ENCODE measurements around the gene FKBP1A.
A peak's percentile ranks its signal among the peaks of the same experiment; 100 is the strongest.
"Not testable (repeated sequence)": the region's sequence is repeated elsewhere in the genome, so short reads cannot be mapped to it uniquely, and the experiment has no call there.

The FKBP1A gene

GRCh38 chr20:1345030-1345755, 47.7 kb downstream of the FKBP1A start:
- H3K27ac Mint-ChIP-seq: no peak overlapping the region
- H3K36me3 Mint-ChIP-seq (ENCODE audit: low read depth): peaks cover 10% of the 10 kb centered on the region
- H3K9me3 Mint-ChIP-seq: peaks cover 12% of the 10 kb centered on the region
- no peak for DNase-seq
- no peak overlapping the region for H3K4me3 Mint-ChIP-seq
- no peaks in the 10 kb centered on the region for H3K27me3 Mint-ChIP-seq
- peaks cover 25% of the 10 kb centered on the region for H3K4me1 Mint-ChIP-seq (ENCODE audit: low read depth)

- H3K36me3 Mint-ChIP-seq (ENCODE audit: low read depth): peaks cover 10% of the 10 kb centered on the region
- not testable (repeated sequence) for H3K4me3 Mint-ChIP-seq, DNase-seq, H3K27me3 Mint-ChIP-seq
- peaks cover 12% of the 10 kb centered on the region for H3K9me3 Mint-ChIP-seq
- H3K27ac Mint-ChIP-seq: peak overlapping the region; percentile 38
- peaks cover 25% of the 10 kb centered on the region for H3K4me1 Mint-ChIP-seq (ENCODE audit: low read depth)
Observed at GRCh38 chr20:1343446-1344124, 49.3 kb downstream of the FKBP1A start.

- H3K9me3 Mint-ChIP-seq: no peaks in the 10 kb centered on the region
- no peaks in the 10 kb centered on the region for H3K27me3 Mint-ChIP-seq
- H3K36me3 Mint-ChIP-seq (ENCODE audit: low read depth): peaks cover 4% of the 10 kb centered on the region
- H3K27ac Mint-ChIP-seq: no peak overlapping the region
- peaks cover 27% of the 10 kb centered on the region for H3K4me1 Mint-ChIP-seq (ENCODE audit: low read depth)
- H3K4me3 Mint-ChIP-seq: no peak overlapping the region
- DNase-seq: no peak
Observed at GRCh38 chr20:1341561-1342265, 51.1 kb downstream of the FKBP1A start.

GRCh38 chr20:1338801-1339200, 54.1 kb downstream of the FKBP1A start:
- no peak for DNase-seq
- no peak overlapping the region for H3K4me3 Mint-ChIP-seq
- no peak overlapping the region for H3K27ac Mint-ChIP-seq
- no peaks in the 10 kb centered on the region for H3K27me3 Mint-ChIP-seq
- peaks cover 24% of the 10 kb centered on the region for H3K4me1 Mint-ChIP-seq (ENCODE audit: low read depth)
- H3K36me3 Mint-ChIP-seq (ENCODE audit: low read depth): peaks cover 16% of the 10 kb centered on the region
- no peaks in the 10 kb centered on the region for H3K9me3 Mint-ChIP-seq

GRCh38 chr20:1338096-1338495, 54.8 kb downstream of the FKBP1A start:
- no peak overlapping the region for H3K27ac Mint-ChIP-seq
- DNase-seq: no peak

GRCh38 chr20:1337441-1337840, 55.4 kb downstream of the FKBP1A start:
- no peaks in the 10 kb centered on the region for H3K9me3 Mint-ChIP-seq
- peaks cover 33% of the 10 kb centered on the region for H3K4me1 Mint-ChIP-seq (ENCODE audit: low read depth)
- DNase-seq: no peak
- H3K4me3 Mint-ChIP-seq: no peak overlapping the region
- H3K27me3 Mint-ChIP-seq: no peaks in the 10 kb centered on the region
- no peak overlapping the region for H3K27ac Mint-ChIP-seq
- peaks cover 26% of the 10 kb centered on the region for H3K36me3 Mint-ChIP-seq (ENCODE audit: low read depth)

More at GRCh38 chr20:1338096-1338495, 54.8 kb downstream of the FKBP1A start:
- no peak overlapping the region for H3K4me3 Mint-ChIP-seq
- H3K27me3 Mint-ChIP-seq: no peaks in the 10 kb centered on the region
- H3K36me3 Mint-ChIP-seq (ENCODE audit: low read depth): peaks cover 19% of the 10 kb centered on the region
- no peaks in the 10 kb centered on the region for H3K9me3 Mint-ChIP-seq
- H3K4me1 Mint-ChIP-seq (ENCODE audit: low read depth): peaks cover 27% of the 10 kb centered on the region

GRCh38 chr20:1336699-1337367, 56.0 kb downstream of the FKBP1A start:
- peaks cover 32% of the 10 kb centered on the region for H3K36me3 Mint-ChIP-seq (ENCODE audit: low read depth)
- H3K4me1 Mint-ChIP-seq (ENCODE audit: low read depth): peaks cover 36% of the 10 kb centered on the region
- DNase-seq: no peak
- no peak overlapping the region for H3K4me3 Mint-ChIP-seq
- H3K9me3 Mint-ChIP-seq: no peaks in the 10 kb centered on the region
- H3K27ac Mint-ChIP-seq: peak overlapping the region; percentile 86
- H3K27me3 Mint-ChIP-seq: no peaks in the 10 kb centered on the region

- Mint-ChIP-seq H3K27me3 (no peaks in the 10 kb centered on the region), H3K4me3 (no peak overlapping the region), H3K27ac (peak overlapping the region; percentile 86), H3K4me1 (ENCODE audit: low read depth) (peaks cover 40% of the 10 kb centered on the region), H3K36me3 (ENCODE audit: low read depth) (peaks cover 38% of the 10 kb centered on the region), H3K9me3 (no peaks in the 10 kb centered on the region)
- no peak for DNase-seq
Observed at GRCh38 chr20:1335961-1336698, 56.7 kb downstream of the FKBP1A start.

GRCh38 chr20:1334761-1335160, 58.1 kb downstream of the FKBP1A start:
- H3K4me1 Mint-ChIP-seq (ENCODE audit: low read depth): peaks cover 52% of the 10 kb centered on the region
- H3K27ac Mint-ChIP-seq: peak overlapping the region; percentile 14
- H3K27me3 Mint-ChIP-seq: no peaks in the 10 kb centered on the region
- peaks cover 46% of the 10 kb centered on the region for H3K36me3 Mint-ChIP-seq (ENCODE audit: low read depth)
- no peaks in the 10 kb centered on the region for H3K9me3 Mint-ChIP-seq
- no peak overlapping the region for H3K4me3 Mint-ChIP-seq
- peak; percentile 2 for DNase-seq

GRCh38 chr20:1334370-1334731, 58.5 kb downstream of the FKBP1A start:
- Mint-ChIP-seq H3K4me1 (ENCODE audit: low read depth) (peaks cover 56% of the 10 kb centered on the region), H3K27me3 (no peaks in the 10 kb centered on the region), H3K27ac (no peak overlapping the region), H3K9me3 (no peaks in the 10 kb centered on the region), H3K36me3 (ENCODE audit: low read depth) (peaks cover 49% of the 10 kb centered on the region), H3K4me3 (no peak overlapping the region)
- no peak for DNase-seq

GRCh38 chr20:1333462-1334369, 59.1 kb downstream of the FKBP1A start:
- Mint-ChIP-seq H3K9me3 (no peaks in the 10 kb centered on the region), H3K36me3 (ENCODE audit: low read depth) (peaks cover 49% of the 10 kb centered on the region), H3K27ac (peak overlapping the region; percentile 75), H3K4me1 (ENCODE audit: low read depth) (peaks cover 60% of the 10 kb centered on the region), H3K27me3 (no peaks in the 10 kb centered on the region), H3K4me3 (no peak overlapping the region)
- peak; percentile 20 for DNase-seq

GRCh38 chr20:1332749-1333300, 60.0 kb downstream of the FKBP1A start:
- no peaks in the 10 kb centered on the region for H3K27me3 Mint-ChIP-seq
- H3K4me3 Mint-ChIP-seq: no peak overlapping the region
- peaks cover 60% of the 10 kb centered on the region for H3K4me1 Mint-ChIP-seq (ENCODE audit: low read depth)
- H3K27ac Mint-ChIP-seq: peak overlapping the region; percentile 75
- H3K36me3 Mint-ChIP-seq (ENCODE audit: low read depth): peaks cover 52% of the 10 kb centered on the region
- no peaks in the 10 kb centered on the region for H3K9me3 Mint-ChIP-seq
- DNase-seq: peak; percentile 23

All from activated T-cell treated with anti-CD3 and anti-CD28 coated beads, Interleukin-2, amount 50 U/mL, for 24 hours (primary cell).